SH-SY5Y (cell line): Measurements from ENCODE around the gene GNS.

Source experiments
- GATA2 ChIP-seq: IDR thresholded peaks from 2 replicates; pipeline ENCODE4 v1.6.1; 2011; ENCODE audit warnings: mild to moderate bottlenecking, low read depth, low read length
- GATA3 ChIP-seq: IDR thresholded peaks from 2 replicates; pipeline ENCODE4 v1.6.1; 2011; ENCODE audit warnings: low read depth, mild to moderate bottlenecking, low read length, moderate library complexity

DNA sequence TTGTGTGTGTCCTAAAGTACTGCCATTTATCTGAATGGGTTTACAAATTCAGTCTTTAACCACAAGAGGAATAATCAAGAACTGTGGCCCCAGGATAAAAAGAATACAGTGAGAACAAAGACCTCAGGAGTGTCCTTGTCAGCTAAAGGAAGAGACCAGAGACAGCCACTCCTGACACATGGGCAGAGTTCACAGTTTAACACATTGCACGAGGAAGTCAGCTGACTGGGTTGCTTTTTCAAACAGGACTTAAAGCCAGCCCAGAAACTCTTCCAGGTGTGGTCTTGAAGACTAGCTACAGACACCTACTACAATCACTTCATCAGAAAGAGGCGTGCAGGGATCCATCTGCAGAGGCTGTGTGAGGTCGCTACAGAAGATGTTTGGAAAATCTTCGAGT is 42.8 kb downstream of the GNS start:
- TF ChIP-seq GATA2 (no peak), GATA3 (no peak)
